IMR-90 (cell line): Measurements from ENCODE around the gene ABTB1. TPM values are rescaled to one million over a fixed set of nuclear protein-coding genes. Genes with fewer than 3 reads are reported as not detected.

ENCODE experiments used
- CTCF ChIP-seq: conservative IDR thresholded peaks from 2 replicates; pipeline ENCODE4 v1.5.1; 2012; ENCODE audit warnings: mild to moderate bottlenecking, low read depth, low read length, improper control_type of control experiment
- polyA plus RNA-seq, 3 experiments: library from polyadenylated mRNA; depleted of rRNA; stranded (reverse); fragments of >200 nt; gene quantifications; 2 replicates each; pipeline ENCODE4 v1.2.3, GENCODE V29; 2012; ENCODE audit warnings: low replicate concordance in 1 of 3
- total RNA-seq: library from RNA; depleted of rRNA; stranded (reverse); fragments of >200 nt; gene quantifications from 2 replicates; pipeline ENCODE4 v1.2.3, GENCODE V29; 2012

The ABTB1 gene
- total and polyA plus RNA-seq, 2 of the 4 experiments (the other 2 are of a cell fraction): 3.2 to 23.0 TPM

- no peak for TF ChIP-seq CTCF
These were observed 26.1 kb downstream of the ABTB1 start (continued) for GRCh38 chr3:127698691-127699415.
